HG03432 (cell line): ENCODE results near the gene BCAS3.
"Not testable (repeated sequence)": the region's sequence is repeated elsewhere in the genome, so short reads cannot be mapped to it uniquely, and the experiment has no call there.

Experiments used
- ATAC-seq: cut with Tn5 transposase; IDR thresholded peaks from one replicate; pipeline ENCODE4 v1.9.1; 2021; ENCODE audit warnings: mild to moderate bottlenecking, moderate library complexity; ENCODE audit not compliant: unreplicated experiment

BCAS3 gene

DNA sequence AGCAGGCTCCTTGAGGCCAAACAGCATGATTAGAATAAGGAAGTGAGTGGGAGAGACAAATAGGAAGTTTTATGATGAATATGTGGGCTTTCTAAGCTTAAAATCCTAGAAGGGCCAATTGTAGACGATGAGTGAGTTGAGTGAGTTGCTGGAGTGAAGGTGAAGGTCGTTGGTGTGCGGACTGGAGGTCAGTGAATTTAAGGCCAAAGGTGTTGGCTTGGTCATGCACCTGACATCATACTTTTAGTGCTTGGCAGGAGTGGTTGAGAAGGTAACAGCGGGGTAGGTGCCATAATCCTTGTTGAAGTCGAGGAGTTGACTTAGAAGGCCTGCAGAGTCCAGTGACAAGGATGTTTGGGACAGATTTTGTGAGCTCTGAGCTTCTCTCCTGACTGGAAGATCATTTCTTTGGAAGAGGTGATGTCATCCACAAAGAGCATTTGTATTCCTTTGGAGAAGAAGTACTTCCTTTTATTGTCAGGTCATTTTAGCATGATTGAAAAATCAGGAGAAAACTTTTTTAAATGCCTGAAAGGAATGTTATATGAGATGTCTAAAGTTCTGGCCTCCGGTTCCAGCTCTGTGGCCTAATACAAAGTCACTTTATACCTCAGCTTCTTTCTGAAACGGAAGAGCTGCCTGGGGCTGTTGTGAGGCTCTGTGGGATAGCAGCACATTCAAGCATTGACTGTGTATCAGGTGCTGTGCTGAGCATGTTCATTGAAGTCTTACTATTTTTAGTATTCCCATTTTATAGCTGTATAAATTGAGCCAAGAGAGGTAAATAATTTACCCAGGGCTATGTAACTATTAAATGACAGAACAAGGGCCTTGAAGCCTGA, 668.4 kb downstream of the BCAS3 start:
- no peak for ATAC-seq

DNA sequence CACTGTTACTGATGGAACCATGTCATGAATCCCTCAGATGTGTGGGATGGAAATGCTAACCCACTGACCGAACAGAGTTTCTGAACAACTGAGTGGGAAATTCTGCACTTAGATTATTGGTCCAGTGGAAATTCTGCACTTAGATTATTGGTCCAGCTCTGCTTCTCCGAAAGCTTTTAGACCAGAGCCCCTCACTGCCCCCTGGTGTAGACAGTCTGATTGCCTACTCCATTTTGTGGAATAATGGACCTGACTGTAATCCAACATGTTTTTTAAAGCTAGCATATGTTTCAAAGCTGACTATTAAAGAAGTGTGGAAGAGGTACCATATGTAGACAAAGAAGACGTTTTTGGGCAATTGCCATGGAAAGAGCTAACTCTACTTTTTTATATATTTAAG, 671.7 kb downstream of the BCAS3 start:
- ATAC-seq, result no peak

GRCh38 chr17:61351745-61352407, 674.2 kb downstream of the BCAS3 start:
- ATAC-seq, result no peak

DNA sequence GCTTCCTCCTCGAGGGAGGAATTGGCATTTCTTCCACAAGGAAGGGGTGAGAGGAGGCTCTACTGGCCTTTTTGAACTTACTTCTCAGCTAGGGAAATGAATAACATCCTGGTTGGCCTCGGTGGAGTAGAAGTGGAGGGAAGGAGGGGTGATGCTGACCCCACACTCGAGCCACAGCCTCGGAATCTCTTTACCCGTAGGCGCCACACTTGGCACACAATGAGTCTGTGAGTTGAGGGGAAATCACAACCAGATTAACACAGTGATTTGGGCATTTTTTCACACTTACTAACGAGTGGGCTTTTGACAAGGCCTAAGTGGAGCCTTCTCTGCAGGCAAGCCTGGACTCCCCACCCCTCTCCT, 674.7 kb downstream of the BCAS3 start:
- no peak for ATAC-seq

- no peak for ATAC-seq
Observed at GRCh38 chr17:61352781-61353491, 675.3 kb downstream of the BCAS3 start.

- ATAC-seq, result no peak
Observed at GRCh38 chr17:61353615-61354014, 676.0 kb downstream of the BCAS3 start.

- ATAC-seq, result no peak
Observed at GRCh38 chr17:61354895-61355874, 677.5 kb downstream of the BCAS3 start.

DNA sequence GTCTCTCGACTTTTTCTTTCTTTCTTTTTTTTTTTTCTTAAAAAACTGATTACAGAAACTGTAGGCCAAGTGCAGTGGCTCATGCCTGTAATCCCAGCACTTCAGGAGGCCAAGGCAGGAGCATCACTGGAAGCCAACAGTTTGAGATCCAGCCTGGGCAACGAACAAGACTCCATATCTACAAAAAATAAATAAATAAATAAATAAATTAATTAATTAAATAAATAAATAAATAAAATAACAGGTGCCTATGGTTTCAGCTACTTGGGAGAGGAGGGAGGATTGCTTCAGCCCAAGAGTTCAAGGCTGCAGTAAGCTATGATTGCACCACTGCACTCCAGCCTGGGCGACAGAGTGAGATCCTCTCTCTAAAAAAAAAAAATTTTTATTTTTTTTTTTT, 679.4 kb downstream of the BCAS3 start:
- not testable (repeated sequence) for ATAC-seq

GRCh38 chr17:61359513-61359912, 681.9 kb downstream of the BCAS3 start:
- not testable (repeated sequence) for ATAC-seq

DNA sequence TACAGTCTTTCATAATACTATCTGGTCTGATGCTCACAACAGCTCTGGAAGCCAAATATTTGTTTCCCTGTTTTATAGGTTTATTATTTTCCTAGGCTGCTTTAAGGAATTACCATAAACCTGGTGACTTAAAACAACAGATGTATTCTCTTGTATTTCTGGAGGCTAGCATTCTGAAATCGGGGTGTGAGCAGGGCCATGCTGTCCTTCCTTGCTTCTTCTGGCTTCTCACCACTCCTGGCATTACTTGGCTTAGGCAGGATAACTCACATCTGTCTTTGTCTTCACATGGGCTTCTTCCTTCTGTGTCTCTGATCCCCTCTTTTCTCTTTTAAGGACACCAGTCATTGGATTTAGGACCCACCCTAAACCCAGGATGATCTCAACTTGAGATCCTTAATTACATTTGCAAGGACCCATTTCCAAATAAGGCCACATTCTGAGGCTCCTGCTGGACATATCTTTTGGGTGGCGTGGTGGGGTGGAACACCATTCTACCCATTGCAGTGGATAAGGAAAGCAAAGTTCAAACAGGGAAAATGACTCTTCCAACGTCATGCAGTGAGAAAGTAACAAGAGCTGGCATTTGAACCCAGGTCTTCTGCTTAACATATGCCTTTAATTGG, 682.8 kb downstream of the BCAS3 start:
- ATAC-seq, result no peak

DNA sequence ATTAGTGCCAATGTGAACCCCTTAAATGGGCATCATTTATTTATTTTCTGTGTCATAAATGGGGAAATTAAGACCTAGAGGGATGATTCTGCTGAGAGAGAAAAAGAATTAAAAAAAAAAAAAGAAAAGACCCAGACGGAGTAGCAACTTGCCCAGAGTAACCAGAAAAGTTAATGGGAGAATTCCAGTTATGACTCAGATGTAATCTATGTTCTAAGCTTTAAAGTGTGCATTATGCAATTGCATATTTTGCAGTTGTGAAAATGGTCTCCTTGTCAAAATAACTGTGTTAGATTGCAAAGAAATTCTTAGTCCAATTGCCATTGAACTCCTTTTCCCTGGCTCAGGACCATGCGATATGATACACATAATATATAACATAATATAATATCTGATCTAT, 683.4 kb downstream of the BCAS3 start:
- ATAC-seq, result no peak

DNA sequence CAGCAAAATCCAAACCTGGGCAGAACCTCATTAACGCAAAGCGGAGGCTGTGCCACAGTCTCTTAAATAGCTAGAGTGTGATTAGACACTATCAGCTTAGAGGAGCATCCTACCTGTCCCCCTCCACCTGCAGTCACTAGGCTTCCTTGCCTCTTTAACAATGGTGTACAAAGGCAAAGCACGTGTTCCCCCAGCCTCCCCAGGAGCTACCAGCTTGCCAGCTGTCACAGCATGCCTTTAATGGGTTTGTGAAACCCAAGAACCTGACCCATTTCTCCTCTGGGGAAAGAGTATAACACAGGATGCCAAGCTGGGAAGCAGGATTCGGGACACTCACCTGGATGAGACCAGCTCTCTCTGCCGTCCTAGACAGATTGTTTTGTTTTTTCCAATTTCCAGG, 684.7 kb downstream of the BCAS3 start:
- ATAC-seq, result no peak

- ATAC-seq, result no peak
Observed at GRCh38 chr17:61362852-61363600, 685.4 kb downstream of the BCAS3 start.

DNA sequence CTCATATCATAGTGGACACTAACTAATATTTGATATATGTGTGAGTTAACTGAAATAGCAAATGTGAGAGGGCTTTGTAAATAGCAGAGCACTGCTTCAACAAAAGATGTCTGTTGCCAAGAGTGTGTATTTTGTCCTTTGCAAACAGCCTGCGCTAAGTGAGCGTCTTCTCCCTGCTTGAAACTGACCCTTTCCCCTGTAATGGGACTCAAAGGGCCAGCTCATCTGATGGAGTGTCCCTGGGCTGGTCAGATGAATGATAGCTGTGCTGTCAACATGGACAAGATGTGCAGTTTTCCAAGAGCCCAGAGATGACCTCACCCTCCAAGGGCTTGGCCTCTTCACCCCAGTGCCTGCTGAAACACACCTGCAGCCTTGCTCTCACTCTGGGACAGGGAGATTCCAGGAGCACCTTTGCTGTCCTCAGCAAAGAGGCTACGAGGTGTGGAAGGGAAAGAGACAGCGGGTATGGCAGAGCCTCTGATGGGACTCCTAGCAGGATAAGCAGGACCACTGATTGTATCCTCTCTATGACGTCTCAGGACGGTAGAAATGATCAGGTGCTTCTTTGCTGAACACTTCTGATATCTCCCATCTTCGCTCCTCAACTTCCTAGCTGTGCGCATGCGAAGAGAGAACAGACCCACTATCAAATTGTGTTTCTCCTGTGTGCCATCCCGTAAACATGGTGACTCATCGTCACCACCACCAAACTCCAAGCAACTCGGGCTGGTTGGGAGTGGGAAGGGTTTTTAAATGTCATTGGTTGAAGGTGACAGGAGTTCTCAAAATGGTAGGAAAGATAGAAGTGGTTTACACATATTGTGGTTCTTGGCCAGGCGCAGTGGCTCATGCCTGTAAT, 686.2 kb downstream of the BCAS3 start:
- no peak for ATAC-seq

DNA sequence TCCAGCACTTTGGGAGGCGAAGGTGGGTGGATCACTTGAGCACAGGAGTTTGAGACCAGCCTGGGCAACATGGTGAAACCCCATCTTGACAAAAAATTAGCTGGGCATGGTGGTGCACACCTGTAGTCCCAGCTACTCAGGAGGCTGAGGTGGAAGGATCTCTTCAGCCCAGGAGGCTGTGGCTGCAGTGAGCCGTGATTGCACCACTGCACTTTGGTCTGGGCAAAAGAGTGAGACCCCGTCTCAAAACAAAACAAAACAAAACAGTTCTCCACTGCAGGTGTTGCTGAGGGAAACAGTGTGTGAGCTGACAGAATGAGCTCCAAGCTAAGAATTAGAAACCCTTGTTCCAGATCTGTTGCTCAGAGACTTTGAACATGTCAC, 686.8 kb downstream of the BCAS3 start:
- ATAC-seq, result no peak

GRCh38 chr17:61366076-61366714, 688.5 kb downstream of the BCAS3 start:
- no peak for ATAC-seq

GRCh38 chr17:61366715-61367413, 689.2 kb downstream of the BCAS3 start:
- ATAC-seq, result no peak
